ENCODE data around the gene HIBADH. TPM values are rescaled to one million over a fixed set of nuclear protein-coding genes. Genes with fewer than 3 reads are reported as not detected.

HIBADH gene
- total and polyA plus RNA-seq, 2 donors (not counting 3 experiments of a cell fraction or from before 2014, with no cell fraction given): 22.6 to 30.5 TPM

DNA sequence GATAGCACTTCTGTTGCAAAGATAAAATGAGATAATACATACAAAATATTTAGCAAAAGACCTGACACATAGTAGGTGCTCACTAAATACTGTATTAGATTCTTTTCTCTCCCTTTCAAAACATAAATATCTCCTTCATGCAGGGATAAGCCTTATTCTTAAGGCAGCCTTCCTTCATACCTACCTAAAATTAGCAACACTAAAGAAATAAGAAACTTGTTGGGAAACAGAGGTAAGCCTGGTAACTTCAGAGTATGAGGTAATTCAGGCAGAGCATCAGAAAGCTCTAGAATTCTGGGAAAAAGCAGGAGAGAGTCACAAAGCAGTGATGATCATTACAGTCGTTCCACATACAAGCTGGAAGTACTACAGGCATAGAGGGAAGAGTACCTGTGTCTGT, 15.2 kb downstream of the HIBADH start:
- TF ChIP-seq JUN (IDR thresholded peaks at IDR 0.05; ENCODE audit: borderline replicate concordance, insufficient read depth, insufficient read length, low read depth): no peak
- TF ChIP-seq EZH2 (IDR thresholded peaks at IDR 0.05; ENCODE audit: borderline replicate concordance, low read depth, low read length, severe bottlenecking): no peak
- TF ChIP-seq MYC (IDR thresholded peaks at IDR 0.05; ENCODE audit: low read depth, low read length): no peak
- TF ChIP-seq, protein P1, sequence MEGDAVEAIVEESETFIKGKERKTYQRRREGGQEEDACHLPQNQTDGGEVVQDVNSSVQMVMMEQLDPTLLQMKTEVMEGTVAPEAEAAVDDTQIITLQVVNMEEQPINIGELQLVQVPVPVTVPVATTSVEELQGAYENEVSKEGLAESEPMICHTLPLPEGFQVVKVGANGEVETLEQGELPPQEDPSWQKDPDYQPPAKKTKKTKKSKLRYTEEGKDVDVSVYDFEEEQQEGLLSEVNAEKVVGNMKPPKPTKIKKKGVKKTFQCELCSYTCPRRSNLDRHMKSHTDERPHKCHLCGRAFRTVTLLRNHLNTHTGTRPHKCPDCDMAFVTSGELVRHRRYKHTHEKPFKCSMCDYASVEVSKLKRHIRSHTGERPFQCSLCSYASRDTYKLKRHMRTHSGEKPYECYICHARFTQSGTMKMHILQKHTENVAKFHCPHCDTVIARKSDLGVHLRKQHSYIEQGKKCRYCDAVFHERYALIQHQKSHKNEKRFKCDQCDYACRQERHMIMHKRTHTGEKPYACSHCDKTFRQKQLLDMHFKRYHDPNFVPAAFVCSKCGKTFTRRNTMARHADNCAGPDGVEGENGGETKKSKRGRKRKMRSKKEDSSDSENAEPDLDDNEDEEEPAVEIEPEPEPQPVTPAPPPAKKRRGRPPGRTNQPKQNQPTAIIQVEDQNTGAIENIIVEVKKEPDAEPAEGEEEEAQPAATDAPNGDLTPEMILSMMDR (IDR thresholded peaks at IDR 0.05; ENCODE audit: extremely low read depth in 1 of 2, insufficient read depth in 1 of 2, low read depth in 1 of 2, low read length in 2 of 2): no peak
- no peak for TF ChIP-seq POLR2A (IDR thresholded peaks at IDR 0.05; ENCODE audit: low read depth, low read length)
- TF ChIP-seq GATA2 (IDR thresholded peaks at IDR 0.05; ENCODE audit: insufficient read depth, insufficient read length, low read depth, low read length): no peak
- no peak for TF ChIP-seq POLR2AphosphoS5 (IDR thresholded peaks at IDR 0.05; ENCODE audit: insufficient read depth, low read depth, low read length)
- DNase-seq (ENCODE audit: low read depth, low spot score) (no peak), FAIRE-seq (no peak)
- Histone ChIP-seq H3K27me3 (ENCODE audit: control insufficient read depth in 2 of 2, insufficient read depth in 2 of 2, low read length in 2 of 2) (no peaks in the 10 kb centered on the region), H3K36me3 (ENCODE audit: control insufficient read depth in 2 of 2, extremely low read depth in 1 of 2, insufficient read depth in 2 of 2, low read length in 2 of 2) (no peaks in the 10 kb centered on the region), H3K9me3 (replicated peaks; ENCODE audit: control insufficient read depth, insufficient read depth, low read length) (no peaks in the 10 kb centered on the region), H3K4me3 (replicated peaks in 1 of 3; ENCODE audit: insufficient read depth in 1 of 3, low read depth in 1 of 3, low read length in 3 of 3) (no peak overlapping the region), H3K9ac (replicated peaks; ENCODE audit: extremely low read depth, insufficient read depth, low read length) (no peak overlapping the region), H2AFZ (ENCODE audit: low read depth, low read length) (no peak overlapping the region), H3K79me2 (ENCODE audit: control insufficient read depth, insufficient read depth, low read length) (no peaks in the 10 kb centered on the region), H3K27ac (ENCODE audit: insufficient read depth, low read depth, low read length) (no peak overlapping the region), H3K4me2 (ENCODE audit: insufficient read depth, low read length) (no peak overlapping the region), H4K20me1 (replicated peaks; ENCODE audit: control insufficient read depth, extremely low read depth, insufficient read depth, low read length) (no peaks in the 10 kb centered on the region), H3K4me1 (ENCODE audit: control insufficient read depth, extremely low read depth, insufficient read depth, low read length) (no peaks in the 10 kb centered on the region), H3K9me1 (replicated peaks; ENCODE audit: control insufficient read depth, extremely low read depth, insufficient read depth, low read length) (no peaks in the 10 kb centered on the region)
- intact Hi-C loops (cut with micrococcal nuclease) (no loop called here), dilution Hi-C loops (cut with MboI; ENCODE audit: extremely low pct_ligation_motif_present, low sequenced_read_pairs) (no loop called here)
- no TSS peak for BruUV-seq (replicated peaks)
- CTCF ChIA-PET: interaction anchor here (0.7 to 1.3 kb wide), 3 partner anchors 15 to 451 kb away, joined by 3 to 4 read pairs (median 3); partner anchors contain the start of gene HIBADH
- POLR2A ChIA-PET: interaction anchor here (1.0 kb wide), 1 partner anchor 15 kb away, joined by 4 read pairs; the partner anchor contains the start of gene HIBADH

Data from endothelial cell of umbilical vein (primary cell).